Activated T-helper 1 cell treated with anti-CD3 and anti-CD28 coated beads, Interleukin-12 subunit alpha, Interleukin-12 subunit beta, Interleukin-2, Interleukin-4 antibody, amounts not matched to agents 30 ng/mL and 10 ng/mL and 1 ng/mL, durations not matched to agents 14 hours and 24 hours and 36 hours (primary cell): ENCODE measurements around the gene SLC29A2. TPM values are rescaled to one million over a fixed set of nuclear protein-coding genes. Genes with fewer than 3 reads are reported as not detected.
A peak's percentile ranks its signal among the peaks of the same experiment; 100 is the strongest.
"Not testable (repeated sequence)": the region's sequence is repeated elsewhere in the genome, so short reads cannot be mapped to it uniquely, and the experiment has no call there.

Experiments used
- DNase-seq: peaks from one replicate; pipeline ENCODE4 v3.0.0; 2021; ENCODE audit warnings: low spot score
- H3K27ac Mint-ChIP-seq: one replicate; pipeline ENCODE4 v1.8.0; 2021; ENCODE audit warnings: mild to moderate bottlenecking, mixed read lengths
- H3K27me3 Mint-ChIP-seq: one replicate; pipeline ENCODE4 v1.8.0; 2022; ENCODE audit warnings: mild to moderate bottlenecking, moderate library complexity, mixed read lengths; ENCODE audit not compliant: insufficient read depth
- H3K36me3 Mint-ChIP-seq: one replicate; pipeline ENCODE4 v1.8.0; 2021; ENCODE audit warnings: low read depth, mixed read lengths
- H3K4me1 Mint-ChIP-seq: one replicate; pipeline ENCODE4 v1.8.0; 2021; ENCODE audit warnings: low read depth, mixed read lengths
- H3K4me3 Mint-ChIP-seq: one replicate; pipeline ENCODE4 v1.8.0; 2021; ENCODE audit warnings: mild to moderate bottlenecking, moderate library complexity, mixed read lengths
- H3K9me3 Mint-ChIP-seq: one replicate; pipeline ENCODE4 v1.8.0; 2021; ENCODE audit warnings: mixed read lengths
- intact Hi-C: fragments of 100-400 bp; cut with micrococcal nuclease; formaldehyde crosslinking; loops from one replicate; pipeline ENCODE4 v1.15.1; 2024
- total RNA-seq: library from RNA; stranded (reverse); gene quantifications from 2 replicates; pipeline ENCODE4 v1.2.3, GENCODE V29; 2022

SLC29A2 gene
- total RNA-seq, 1 donor from 2014 or later, result 16.6 TPM

DNA sequence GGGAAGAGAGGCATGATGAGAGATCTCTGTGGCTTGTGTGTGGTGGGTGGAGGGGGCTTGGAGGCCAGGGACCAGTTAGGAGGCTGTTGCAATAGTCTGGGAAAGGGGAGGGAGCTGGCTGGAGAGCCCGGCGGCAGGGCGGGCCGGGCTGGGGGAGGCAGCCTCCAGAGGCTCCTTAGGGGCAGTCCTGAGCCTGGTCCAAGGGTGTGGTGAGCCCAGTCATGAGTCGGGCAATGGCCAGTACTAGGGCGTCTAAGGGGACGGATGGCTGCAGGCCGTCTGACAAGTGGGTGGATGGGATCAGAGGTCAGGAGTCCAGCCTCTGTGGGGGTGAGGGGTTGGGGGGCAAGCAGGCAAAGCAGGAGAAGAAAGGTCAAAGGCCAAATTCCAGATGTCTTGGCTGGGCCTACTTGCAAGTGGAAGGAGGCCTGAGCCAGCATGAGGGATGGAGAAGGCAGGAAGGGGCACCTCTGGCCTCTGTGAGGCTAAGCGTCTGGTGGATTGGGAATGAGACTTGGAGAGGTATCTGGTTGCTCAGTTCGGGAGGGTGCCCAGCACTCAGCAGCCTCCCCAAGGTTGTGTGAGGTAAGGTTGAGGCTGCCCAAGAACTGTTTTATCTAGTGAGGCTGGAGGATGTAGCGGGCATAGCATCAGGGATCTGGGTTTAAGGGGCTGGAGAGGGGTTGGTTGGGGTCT is 48.7 kb downstream of the SLC29A2 start:
- Mint-ChIP-seq H3K27me3 (peaks cover 10% of the 10 kb centered on the region), H3K36me3 (peaks cover 2% of the 10 kb centered on the region), H3K27ac (no peak overlapping the region), H3K4me1 (peaks cover 32% of the 10 kb centered on the region), H3K4me3 (no peak overlapping the region), H3K9me3 (peaks cover 5% of the 10 kb centered on the region)
- intact Hi-C loops, result no loop called here
- no peak for DNase-seq

DNA sequence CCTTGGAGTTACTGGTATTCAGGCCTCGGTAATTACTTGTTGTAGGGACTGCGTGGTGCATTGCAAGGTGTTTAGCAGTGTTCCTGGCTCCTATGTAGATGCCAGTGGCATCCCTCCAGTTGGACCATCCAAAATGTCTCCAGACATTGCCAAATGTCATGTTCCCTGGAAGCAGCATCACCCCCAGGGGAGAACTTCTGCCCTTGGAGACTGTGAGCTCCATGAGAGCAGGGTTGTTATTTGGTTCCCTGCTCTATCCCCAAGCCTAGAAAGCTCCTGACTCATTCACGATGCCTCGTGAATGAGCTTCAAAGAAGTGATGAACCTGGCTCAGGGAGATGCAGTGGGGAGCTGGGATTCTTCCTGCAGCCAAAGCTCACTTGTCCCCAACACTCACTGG is 50.0 kb downstream of the SLC29A2 start:
- Mint-ChIP-seq H3K27ac (no peak overlapping the region), H3K4me3 (no peak overlapping the region), H3K4me1 (peaks cover 29% of the 10 kb centered on the region), H3K27me3 (peaks cover 10% of the 10 kb centered on the region), H3K9me3 (peaks cover 5% of the 10 kb centered on the region), H3K36me3 (peaks cover 2% of the 10 kb centered on the region)
- no peak for DNase-seq
- intact Hi-C loops, result no loop called here

DNA sequence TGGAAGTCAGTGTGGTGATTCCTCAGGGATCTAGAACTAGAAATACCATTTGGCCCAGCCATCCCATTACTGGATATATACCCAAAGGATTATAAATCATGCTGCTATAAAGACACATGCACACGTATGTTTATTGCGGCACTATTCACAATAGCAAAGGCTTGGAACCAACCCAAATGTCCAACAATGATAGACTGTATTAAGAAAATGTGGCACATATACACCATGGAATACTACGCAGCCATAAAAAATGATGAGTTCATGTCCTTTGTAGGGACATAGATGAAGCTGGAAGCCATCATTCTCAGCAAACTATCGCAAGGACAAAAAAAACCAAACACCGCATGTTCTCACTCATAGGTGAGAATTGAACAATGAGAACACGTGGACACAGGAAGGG is 50.8 kb downstream of the SLC29A2 start:
- H3K36me3 Mint-ChIP-seq, intact Hi-C loops, H3K27me3 Mint-ChIP-seq, H3K9me3 Mint-ChIP-seq, DNase-seq, H3K4me3 Mint-ChIP-seq, H3K27ac Mint-ChIP-seq: not testable (repeated sequence)
- peaks cover 25% of the 10 kb centered on the region for H3K4me1 Mint-ChIP-seq

DNA sequence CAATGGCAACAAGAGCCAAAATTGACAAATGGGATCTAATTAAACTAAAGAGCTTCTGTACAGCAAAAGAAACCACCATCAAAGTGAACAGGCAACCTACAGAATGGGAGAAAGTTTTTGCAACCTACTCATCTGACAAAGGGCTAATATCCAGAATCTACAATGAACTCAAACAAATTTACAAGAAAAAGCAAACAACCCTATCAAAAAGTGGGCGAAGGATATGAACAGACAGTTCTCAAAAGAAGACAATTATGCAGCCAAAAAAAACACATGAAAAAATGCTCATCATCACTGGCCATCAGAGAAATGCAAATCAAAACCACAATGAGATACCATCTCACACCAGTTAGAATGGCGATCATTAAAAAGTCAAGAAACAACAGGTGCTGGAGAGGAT is 51.3 kb downstream of the SLC29A2 start:
- H3K9me3 Mint-ChIP-seq, intact Hi-C loops, H3K27ac Mint-ChIP-seq, H3K36me3 Mint-ChIP-seq, H3K4me3 Mint-ChIP-seq, DNase-seq: not testable (repeated sequence)
- peaks cover 22% of the 10 kb centered on the region for H3K4me1 Mint-ChIP-seq
- peaks cover 13% of the 10 kb centered on the region for H3K27me3 Mint-ChIP-seq

DNA sequence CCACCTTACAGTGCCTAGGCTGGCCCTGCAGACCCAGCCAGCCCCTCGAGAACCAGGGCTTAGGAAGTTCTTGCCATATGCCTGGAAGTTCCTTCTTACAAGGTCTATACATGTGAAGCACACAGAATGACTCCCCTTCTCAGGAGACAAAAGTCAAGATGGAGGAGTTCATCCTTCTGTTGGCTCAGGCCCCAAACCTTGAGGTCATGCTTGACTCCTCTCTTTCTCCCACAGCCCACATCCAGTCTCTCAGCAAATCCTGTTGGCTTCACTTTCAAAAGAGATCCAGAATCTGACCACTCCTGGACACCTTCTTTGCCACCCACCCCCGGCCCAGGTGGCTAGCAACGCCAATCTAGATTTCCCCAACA is 53.0 kb downstream of the SLC29A2 start:
- H3K27ac Mint-ChIP-seq, result no peak overlapping the region
- no peak overlapping the region for H3K4me3 Mint-ChIP-seq
- peaks cover 2% of the 10 kb centered on the region for H3K36me3 Mint-ChIP-seq
- H3K4me1 Mint-ChIP-seq, result peaks cover 29% of the 10 kb centered on the region
- peaks cover 5% of the 10 kb centered on the region for H3K9me3 Mint-ChIP-seq
- H3K27me3 Mint-ChIP-seq, result peaks cover 13% of the 10 kb centered on the region
- DNase-seq, result no peak
- intact Hi-C loops, result no loop called here

DNA sequence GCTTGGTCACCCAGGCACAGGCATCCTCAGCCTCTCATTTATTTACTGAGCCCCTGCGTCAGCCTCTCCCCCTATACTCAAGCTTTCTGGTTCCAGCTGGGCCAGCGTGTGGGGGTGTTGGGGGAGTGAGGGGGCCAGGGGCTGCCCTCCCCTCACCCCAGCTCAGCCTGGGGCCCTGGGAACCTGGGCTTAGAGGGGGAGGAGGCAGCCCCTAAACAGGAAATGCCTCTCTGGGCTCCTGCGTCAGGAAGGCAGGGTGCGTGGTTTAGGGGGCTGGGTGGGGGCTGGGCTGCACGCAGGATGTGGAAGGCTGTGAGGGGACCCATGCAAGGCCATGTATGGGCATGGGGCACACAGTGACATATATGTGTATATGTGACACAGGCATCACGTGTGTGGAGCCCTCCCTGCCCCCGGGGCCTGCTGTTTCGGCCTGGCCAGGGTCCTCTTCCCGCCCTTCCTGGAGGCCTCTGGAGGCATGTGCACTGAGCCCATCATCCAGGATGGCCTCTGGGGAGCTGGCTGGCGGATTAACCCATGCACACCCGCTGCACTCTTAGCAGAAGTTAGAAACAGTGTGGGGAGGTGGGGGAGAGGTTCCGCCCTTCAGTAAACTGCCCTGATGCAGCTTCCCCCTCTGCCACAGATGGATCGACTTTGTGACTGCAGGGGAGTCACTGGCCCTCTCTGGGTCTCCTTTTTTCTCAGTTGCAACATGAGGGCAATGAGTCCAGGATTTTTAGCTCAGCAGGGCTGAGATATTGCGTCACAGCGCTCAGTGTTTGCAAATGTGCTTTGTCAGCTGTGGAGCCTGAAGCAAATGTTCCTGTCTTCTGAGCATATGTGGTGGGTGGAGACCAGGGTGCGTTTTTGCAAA is 53.6 kb downstream of the SLC29A2 start:
- Mint-ChIP-seq H3K27ac (peak overlapping the region; percentile 44), H3K27me3 (peaks cover 13% of the 10 kb centered on the region), H3K4me3 (peak overlapping the region; percentile 7), H3K36me3 (peaks cover 2% of the 10 kb centered on the region), H3K9me3 (peaks cover 5% of the 10 kb centered on the region), H3K4me1 (peaks cover 29% of the 10 kb centered on the region)
- no peak for DNase-seq
- intact Hi-C loops, result no loop called here

DNA sequence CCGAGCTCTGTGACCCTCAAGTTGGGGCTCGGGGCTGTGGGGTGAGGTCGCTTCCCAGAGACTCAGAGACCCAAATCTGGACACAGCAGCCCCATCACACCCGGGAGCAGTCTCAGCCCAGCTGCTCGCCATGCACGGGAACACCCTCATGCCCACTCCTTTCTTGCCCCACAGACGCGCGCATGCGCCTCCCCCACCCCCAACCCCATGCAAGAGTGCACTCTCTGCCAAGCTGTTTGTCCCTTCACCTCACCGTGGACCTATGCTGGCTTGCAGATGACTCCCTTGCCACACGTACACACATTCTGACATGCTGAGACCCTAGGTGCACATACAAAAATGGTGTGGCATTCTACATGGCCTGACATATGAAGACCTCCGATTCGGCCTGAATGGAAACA is 54.2 kb downstream of the SLC29A2 start:
- intact Hi-C loops, result no loop called here
- no peak for DNase-seq
- Mint-ChIP-seq H3K4me3 (peak overlapping the region; percentile 7), H3K4me1 (peaks cover 29% of the 10 kb centered on the region), H3K9me3 (peaks cover 5% of the 10 kb centered on the region), H3K27me3 (peaks cover 11% of the 10 kb centered on the region), H3K36me3 (peaks cover 2% of the 10 kb centered on the region), H3K27ac (peak overlapping the region; percentile 44)

DNA sequence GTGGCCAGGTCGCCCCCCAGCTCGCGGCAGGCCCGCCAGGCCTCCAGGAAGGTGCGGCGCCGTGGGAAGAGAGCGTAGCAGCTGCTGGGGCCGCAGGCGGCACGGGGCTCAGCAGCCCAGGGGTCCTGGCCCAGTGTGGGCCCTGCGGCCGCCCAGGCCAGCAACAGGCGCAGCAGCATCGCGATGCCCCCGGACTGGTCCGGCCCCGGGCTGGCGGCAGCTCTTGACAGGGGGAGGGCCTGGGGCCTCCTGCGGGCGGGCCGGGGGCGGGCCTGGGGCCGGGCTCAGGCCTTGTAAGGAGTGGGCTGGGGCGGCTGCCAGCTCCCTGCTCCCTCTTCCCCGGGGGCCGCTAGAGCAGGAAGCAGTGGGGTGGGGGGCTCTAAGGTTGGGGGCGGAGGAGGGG is 54.7 kb downstream of the SLC29A2 start, which contains the start of gene CD248:
TSS of gene CD248 (minus strand) at position 196 of the 403 bp plus-strand sequence. CDS start at position 179, 17 bp downstream.
- Mint-ChIP-seq H3K27me3 (peaks cover 11% of the 10 kb centered on the region), H3K27ac (peak within 1 kb of the TSS; percentile 44), H3K4me3 (peak within 1 kb of the TSS; percentile 7), H3K4me1 (peaks cover 31% of the 10 kb centered on the region), H3K36me3 (peaks cover 2% of the 10 kb centered on the region), H3K9me3 (peaks cover 5% of the 10 kb centered on the region)
- intact Hi-C loops, result no loop called here
- DNase-seq, result no peak

DNA sequence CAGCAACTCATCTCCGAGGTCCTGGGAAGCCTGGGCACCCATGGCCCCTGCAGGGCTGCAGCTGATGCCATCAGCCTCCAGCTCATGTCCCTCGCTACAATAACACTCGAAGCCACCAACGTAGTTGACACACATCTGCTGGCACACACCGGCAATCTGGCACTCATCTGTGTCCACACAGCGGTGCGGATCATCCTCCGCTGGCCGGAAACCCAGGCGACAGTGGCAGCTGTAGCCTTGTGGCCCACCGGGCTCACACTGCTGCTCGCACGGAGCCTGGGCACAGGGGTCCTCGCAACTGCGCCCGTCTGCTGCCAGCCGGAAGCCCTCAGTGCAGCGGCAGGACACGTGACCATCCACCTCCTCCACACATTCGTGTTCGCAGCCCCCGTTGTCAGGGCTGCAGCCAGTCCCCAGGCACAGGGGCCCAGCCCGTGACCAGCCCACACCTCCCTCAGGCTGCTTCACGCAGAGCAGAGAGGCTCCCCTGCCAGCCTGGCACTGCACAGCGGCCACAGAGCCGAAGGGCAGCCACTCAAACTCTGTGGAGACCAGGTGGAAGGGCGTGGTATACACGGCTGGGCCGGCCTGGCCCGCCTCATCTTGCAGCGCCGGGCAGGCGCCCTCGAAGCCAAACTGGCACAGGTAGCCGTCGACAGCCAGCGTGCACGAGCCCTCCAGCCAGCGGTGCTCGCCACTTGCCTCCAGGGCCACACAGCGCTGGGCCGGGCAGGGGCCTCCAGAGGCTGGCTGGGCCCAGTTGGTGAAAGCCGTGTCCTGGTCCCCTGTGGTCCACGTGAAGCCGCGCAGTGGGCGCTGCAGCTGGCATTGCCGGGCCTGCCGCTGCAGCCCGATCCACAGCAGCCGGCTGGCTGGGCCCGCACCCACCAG is 55.4 kb downstream of the SLC29A2 start:
- H3K9me3 Mint-ChIP-seq, result peaks cover 5% of the 10 kb centered on the region
- H3K27me3 Mint-ChIP-seq, result peaks cover 11% of the 10 kb centered on the region
- peaks cover 37% of the 10 kb centered on the region for H3K4me1 Mint-ChIP-seq
- peaks cover 2% of the 10 kb centered on the region for H3K36me3 Mint-ChIP-seq
- no peak for DNase-seq
- H3K27ac Mint-ChIP-seq, result no peak overlapping the region
- intact Hi-C loops, result no loop called here
- no peak overlapping the region for H3K4me3 Mint-ChIP-seq

DNA sequence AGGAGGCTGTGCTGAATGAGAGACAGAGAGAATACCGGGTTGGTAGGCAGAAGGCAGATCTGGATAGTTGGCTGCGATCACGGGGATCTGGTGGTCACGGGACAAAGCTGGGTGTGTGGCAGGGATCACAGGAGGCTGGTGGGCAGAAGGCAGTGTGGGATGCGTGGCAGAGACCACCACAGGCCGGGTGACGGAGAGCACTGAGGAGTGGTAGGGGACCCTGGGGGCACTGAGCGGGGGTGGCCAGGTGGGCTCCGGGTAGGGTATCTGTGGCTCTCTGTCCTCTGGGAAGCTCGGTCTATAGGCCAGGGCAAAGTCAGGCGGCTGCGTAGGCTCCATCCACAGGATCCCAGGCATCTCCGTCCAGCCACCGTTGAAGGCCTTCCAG is 56.1 kb downstream of the SLC29A2 start:
- peaks cover 2% of the 10 kb centered on the region for H3K36me3 Mint-ChIP-seq
- H3K4me1 Mint-ChIP-seq, result peaks cover 37% of the 10 kb centered on the region
- peaks cover 5% of the 10 kb centered on the region for H3K9me3 Mint-ChIP-seq
- no peak overlapping the region for H3K27ac Mint-ChIP-seq
- DNase-seq, result no peak
- peaks cover 9% of the 10 kb centered on the region for H3K27me3 Mint-ChIP-seq
- intact Hi-C loops, result no loop called here
- H3K4me3 Mint-ChIP-seq, result peak overlapping the region; percentile 2

DNA sequence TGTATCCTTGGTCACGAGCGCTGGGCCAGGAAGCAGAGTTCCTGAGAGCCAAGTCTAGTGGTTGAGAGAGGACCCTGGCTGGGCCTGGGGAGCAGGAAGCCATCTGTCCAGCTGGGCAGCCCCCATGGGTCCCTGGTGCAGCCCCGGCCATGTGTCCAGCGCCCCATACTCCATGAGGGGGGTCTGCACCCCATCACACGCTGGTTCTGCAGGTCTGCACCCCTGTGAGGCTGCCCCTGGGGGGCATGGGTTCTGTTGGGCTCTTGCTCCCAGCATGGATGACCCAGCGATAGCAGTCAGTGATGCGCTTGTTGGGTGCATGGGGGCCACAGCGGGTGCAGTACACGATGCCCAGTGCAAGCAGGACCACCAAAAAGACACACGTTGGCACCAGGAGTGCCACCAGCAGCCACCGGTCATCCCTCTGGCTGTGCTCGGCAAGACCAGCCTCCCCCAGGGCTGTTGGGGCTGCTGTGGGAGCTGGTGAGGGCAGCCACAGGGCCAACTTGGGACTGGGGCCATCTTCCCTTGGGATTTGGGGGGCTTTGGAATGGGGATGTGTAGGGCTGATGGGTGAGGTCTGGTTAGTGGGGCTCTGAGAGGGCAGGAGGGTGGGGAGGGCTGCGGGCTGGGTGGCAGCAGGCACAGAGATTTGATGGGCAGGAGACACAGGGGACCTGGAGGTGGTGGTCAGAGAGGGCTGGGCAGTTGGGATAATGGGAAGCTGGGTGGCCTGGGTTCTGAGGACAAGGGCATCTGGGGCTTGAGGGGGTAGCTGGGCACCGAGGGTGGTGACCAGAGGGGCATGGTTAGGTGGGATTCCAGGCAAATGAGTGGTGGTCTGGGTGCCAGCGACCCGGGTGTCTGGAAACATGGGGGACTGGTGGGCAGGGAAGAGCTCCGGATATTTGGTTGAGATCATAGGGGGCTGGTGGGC is 56.7 kb downstream of the SLC29A2 start:
- Mint-ChIP-seq H3K27ac (no peak overlapping the region), H3K4me3 (peak overlapping the region; percentile 2), H3K36me3 (no peaks in the 10 kb centered on the region), H3K27me3 (peaks cover 9% of the 10 kb centered on the region), H3K9me3 (peaks cover under 1% of the 10 kb centered on the region), H3K4me1 (peaks cover 37% of the 10 kb centered on the region)
- intact Hi-C loops, result no loop called here
- DNase-seq, result no peak

DNA sequence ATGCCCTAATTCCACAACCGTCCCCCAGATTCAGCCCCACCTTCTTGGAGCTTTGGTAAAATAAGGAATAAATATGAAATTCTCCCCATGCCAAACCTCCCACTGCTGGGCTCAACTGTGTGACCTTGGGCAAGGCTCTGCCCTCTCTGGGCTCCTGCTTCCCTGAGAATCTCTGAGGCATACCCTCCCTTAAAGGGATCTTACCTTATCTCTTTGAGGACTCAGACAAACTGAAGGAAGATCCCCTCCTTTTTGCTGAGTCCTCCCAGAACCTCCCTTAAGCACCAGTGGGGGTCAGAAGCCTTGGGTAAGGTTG is 57.4 kb downstream of the SLC29A2 start:
- Mint-ChIP-seq H3K9me3 (no peaks in the 10 kb centered on the region), H3K27ac (peak overlapping the region; percentile 61), H3K4me1 (peaks cover 33% of the 10 kb centered on the region), H3K4me3 (peak overlapping the region; percentile 48), H3K36me3 (no peaks in the 10 kb centered on the region), H3K27me3 (peaks cover 7% of the 10 kb centered on the region)
- DNase-seq, result no peak
- intact Hi-C loops, result no loop called here
